SHP77 treated with DMSO at 0.1 percent for 48 hours (cell line): ENCODE measurements around the gene PNPLA6.
A peak's percentile ranks its signal among the peaks of the same experiment; 100 is the strongest.

Experiments
- DNase-seq: peaks from one replicate; lab custom pipeline; 2025; lab: John Stamatoyannopoulos, UW

The PNPLA6 gene

DNA sequence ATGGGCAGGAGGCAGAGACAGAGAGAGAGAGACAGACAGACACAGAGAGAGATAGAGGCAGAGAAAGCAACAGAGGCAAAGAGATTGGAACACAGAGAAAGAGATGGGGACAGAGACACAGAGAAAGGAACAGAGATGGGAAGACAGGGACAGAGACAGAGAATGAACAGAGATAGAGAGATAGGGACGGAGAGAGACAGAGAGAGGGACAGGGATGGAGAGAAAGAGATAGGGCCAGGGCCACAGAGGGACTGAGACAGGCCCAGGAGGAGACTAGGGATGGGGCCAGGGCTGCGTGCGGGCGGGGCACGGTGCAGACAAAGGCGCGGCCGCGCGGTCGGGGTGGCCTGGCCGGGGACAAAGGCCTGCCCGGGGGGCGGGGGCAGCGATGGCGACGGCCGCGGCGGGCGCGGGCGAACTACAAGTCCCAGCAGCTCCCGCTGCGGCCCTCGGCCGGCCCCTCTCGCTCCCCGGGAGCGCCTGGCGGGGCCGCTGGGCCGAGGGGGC, 19.8 kb upstream of the PNPLA6 start, which contains the start of gene ZNF358:
Gene ZNF358 (plus strand): TSS at position 459 of the 507 bp plus-strand sequence. CDS start 3,140 bp downstream, outside the sequence.
- no peak for DNase-seq

- no peak for DNase-seq
These were observed 19.2 kb upstream of the PNPLA6 start for GRCh38 chr19:7516333-7516732.

DNA sequence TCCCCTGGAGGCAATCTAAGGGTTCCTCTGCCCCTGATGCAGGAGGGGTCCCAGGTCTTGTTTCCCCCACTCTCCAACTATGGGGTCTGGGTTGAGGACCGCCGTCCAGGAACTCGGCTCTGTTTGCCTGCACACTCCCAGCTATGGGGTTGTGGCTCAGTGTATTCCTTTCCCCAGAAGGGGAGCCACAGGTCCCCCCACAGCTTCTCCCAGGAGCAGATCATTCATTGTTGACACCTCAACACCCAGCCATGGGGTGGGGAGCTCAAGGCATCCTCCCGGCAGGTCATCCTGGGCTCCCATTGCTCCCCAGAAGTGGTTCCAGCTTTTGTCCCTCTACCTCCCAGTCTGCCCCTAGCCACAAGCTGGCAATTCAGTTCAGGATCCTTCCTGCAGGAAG, 18.6 kb upstream of the PNPLA6 start:
- DNase-seq, result no peak

- no peak for DNase-seq
These were observed 16.0 kb upstream of the PNPLA6 start for GRCh38 chr19:7519361-7520130.

- DNase-seq, result no peak
These were observed 15.1 kb upstream of the PNPLA6 start for GRCh38 chr19:7520131-7521051.

GRCh38 chr19:7521551-7522071, 13.9 kb upstream of the PNPLA6 start:
- DNase-seq, result no peak

- peak; percentile 75 for DNase-seq
These were observed 13.2 kb upstream of the PNPLA6 start, which contains the start of gene MCOLN1 for GRCh38 chr19:7522072-7522922. Gene MCOLN1, plus strand, starts transcription at chr19:7522624. Its CDS starts 127 bp downstream, at chr19:7522751.

- DNase-seq, result no peak
These were observed 12.4 kb upstream of the PNPLA6 start for GRCh38 chr19:7522923-7523667.

DNA sequence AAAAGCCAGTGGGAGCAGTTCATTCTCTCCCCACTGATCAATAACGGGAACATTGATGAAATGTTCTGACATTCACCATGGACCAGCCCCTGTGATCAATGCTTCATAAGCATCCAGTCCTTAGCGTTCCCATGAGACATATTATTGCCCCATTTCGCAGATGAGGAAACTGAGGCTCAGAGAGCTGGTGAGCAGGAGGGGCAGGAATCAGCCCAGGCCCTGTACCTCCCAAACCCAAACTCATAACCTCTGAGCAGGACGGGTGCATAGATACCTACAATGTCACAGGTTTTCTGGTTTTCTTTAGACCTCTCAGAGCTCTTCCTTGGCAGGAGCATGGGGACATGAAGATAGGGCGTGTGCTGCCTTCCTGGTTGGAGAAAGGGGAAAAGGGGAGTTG, 11.0 kb upstream of the PNPLA6 start:
- DNase-seq, result no peak

DNA sequence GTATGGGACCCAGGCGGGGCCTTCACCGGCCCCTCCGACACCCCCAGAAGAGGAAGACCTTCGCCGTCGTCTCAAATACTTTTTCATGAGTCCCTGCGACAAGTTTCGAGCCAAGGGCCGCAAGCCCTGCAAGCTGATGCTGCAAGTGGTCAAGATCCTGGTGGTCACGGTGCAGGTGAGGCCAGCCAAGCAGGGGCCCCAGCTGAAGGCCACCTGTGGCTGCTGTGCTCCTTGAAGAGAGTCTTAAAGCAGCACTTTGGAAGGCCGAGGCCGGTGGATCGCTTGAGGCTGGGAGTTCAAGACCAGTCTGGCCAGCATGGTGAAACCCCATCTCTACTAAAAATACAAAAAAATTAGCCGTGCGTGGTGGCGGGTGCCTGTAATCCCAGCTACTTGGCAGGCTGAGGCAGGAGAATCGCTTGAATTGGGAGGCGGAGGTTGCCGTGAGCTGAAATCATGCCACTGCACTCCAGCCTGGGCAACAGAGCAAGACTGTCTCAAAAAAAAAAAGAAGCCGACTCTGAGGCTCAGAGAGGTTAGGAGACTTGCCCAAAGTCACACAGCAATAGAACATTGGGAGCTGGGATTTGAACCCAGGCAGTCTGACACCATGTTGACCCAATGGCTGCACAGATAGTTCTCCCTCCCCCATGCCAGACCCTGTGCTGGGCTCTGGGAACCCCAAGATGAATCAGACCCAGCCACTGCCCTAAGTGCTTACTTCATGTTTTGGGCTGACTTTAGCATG, 10.4 kb upstream of the PNPLA6 start:
- DNase-seq, result no peak

- no peak for DNase-seq
These were observed 9.2 kb upstream of the PNPLA6 start for GRCh38 chr19:7526059-7526929.

GRCh38 chr19:7527516-7528191, 7.9 kb upstream of the PNPLA6 start:
- DNase-seq, result no peak

DNA sequence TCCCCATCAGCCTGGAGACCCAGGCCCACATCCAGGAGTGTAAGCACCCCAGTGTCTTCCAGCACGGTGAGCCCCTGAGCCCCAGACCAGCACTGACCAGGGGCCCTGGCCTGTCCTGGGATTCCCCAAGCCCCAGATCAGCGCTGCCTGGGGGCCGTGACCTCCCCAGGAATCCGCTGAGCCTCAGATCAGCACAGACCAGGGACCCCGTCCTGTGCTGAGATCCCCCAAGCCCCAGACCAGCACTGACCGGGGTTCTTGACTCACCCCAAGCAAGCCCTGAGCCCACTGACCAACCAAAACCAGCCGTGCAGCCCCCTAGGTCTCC, 7.4 kb upstream of the PNPLA6 start:
- no peak for DNase-seq

DNA sequence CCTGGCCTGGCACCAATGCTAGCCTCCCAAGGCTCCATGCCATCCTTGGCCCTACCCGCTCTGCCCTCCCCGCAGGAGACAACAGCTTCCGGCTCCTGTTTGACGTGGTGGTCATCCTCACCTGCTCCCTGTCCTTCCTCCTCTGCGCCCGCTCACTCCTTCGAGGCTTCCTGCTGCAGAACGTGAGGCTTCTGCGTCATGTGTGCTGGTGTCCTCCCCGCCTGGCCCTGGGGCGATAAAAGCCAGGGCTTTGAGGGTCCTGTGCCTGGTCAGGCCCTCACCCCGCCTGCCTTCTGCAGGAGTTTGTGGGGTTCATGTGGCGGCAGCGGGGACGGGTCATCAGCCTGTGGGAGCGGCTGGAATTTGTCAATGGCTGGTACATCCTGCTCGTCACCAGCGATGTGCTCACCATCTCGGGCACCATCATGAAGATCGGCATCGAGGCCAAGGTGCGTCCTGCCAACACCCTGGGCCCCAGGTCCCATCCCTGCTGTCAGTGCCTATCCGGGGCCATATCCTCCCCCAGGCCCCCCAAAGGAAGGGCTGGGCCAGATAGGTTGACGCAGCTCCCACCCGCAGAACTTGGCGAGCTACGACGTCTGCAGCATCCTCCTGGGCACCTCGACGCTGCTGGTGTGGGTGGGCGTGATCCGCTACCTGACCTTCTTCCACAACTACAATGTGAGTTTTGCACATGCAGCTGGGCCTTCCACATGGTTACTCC, 6.8 kb upstream of the PNPLA6 start:
- no peak for DNase-seq

DNA sequence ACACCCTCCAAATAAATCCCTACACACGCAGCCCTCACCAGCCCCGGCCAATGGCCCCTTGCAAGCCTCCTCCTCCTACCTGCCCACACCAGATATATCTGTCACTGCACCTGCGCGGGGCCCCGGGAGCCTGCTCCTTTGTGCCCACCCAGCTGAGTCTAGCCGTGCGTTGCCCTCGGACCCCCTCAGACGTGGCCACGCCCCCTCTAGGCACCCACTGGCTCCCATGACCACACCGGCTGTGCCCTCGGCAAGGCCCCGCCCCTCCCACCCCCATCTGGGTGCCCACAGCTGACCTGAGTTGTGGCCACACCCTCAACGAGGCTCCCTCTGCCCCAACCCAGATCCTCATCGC, 6.3 kb upstream of the PNPLA6 start:
- DNase-seq, result no peak

GRCh38 chr19:7529610-7530490, 5.7 kb upstream of the PNPLA6 start:
- DNase-seq, result no peak

DNA sequence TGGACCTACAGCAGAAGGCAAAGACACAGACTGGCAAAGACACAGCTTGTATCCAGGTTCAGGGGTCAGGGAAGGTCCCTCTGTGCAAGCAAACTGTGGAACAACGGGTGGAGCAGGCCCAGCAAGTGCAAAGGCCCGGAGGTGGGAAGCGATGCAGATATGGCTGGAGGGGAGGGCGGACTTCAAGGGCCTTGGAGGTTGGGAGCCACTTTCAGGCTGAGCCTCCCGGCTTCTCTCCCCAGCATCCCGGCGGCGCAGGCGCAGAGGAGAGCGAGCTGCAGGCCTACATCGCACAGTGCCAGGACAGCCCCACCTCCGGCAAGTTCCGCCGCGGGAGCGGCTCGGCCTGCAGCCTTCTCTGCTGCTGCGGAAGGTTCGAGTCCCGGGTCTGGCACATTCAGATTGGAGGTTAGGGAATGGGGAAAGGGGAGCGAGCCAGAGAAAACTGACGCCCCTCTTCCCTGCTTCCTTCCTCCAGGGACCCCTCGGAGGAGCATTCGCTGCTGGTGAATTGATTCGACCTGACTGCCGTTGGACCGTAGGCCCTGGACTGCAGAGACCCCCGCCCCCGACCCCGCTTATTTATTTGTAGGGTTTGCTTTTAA, 2.1 kb upstream of the PNPLA6 start:
- DNase-seq, result no peak
